Measurements from ENCODE around the gene RNASEH2A.

DNA sequence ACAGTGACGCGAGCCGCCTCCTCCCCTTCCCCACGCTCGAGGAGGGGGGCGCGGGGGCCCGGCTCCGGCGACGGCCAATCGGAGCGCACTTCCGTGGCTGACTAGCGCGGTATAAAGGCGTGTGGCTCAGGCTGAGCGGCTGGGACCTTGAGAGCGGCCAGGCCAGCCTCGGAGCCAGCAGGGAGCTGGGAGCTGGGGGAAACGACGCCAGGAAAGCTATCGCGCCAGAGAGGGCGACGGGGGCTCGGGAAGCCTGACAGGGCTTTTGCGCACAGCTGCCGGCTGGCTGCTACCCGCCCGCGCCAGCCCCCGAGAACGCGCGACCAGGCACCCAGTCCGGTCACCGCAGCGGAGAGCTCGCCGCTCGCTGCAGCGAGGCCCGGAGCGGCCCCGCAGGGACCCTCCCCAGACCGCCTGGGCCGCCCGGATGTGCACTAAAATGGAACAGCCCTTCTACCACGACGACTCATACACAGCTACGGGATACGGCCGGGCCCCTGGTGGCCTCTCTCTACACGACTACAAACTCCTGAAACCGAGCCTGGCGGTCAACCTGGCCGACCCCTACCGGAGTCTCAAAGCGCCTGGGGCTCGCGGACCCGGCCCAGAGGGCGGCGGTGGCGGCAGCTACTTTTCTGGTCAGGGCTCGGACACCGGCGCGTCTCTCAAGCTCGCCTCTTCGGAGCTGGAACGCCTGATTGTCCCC, 14.9 kb upstream of the RNASEH2A start, which contains the start of gene JUNB:
- TF ChIP-seq, protein P1, sequence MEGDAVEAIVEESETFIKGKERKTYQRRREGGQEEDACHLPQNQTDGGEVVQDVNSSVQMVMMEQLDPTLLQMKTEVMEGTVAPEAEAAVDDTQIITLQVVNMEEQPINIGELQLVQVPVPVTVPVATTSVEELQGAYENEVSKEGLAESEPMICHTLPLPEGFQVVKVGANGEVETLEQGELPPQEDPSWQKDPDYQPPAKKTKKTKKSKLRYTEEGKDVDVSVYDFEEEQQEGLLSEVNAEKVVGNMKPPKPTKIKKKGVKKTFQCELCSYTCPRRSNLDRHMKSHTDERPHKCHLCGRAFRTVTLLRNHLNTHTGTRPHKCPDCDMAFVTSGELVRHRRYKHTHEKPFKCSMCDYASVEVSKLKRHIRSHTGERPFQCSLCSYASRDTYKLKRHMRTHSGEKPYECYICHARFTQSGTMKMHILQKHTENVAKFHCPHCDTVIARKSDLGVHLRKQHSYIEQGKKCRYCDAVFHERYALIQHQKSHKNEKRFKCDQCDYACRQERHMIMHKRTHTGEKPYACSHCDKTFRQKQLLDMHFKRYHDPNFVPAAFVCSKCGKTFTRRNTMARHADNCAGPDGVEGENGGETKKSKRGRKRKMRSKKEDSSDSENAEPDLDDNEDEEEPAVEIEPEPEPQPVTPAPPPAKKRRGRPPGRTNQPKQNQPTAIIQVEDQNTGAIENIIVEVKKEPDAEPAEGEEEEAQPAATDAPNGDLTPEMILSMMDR (IDR thresholded peaks at IDR 0.05), result no peak
- no peak for TF ChIP-seq EZH2 (IDR thresholded peaks at IDR 0.05; ENCODE audit: borderline replicate concordance, insufficient read depth, low read depth, low read length, poor library complexity, severe bottlenecking)
